Stimulated activated CD4-positive, alpha-beta T cell treated with anti-CD3 and anti-CD28 coated beads, Interleukin-1b, Interleukin-23, amount 100 ng/mL, for 24 hours (primary cell): Measurements from ENCODE around the gene VWA3B.
A peak's percentile ranks its signal among the peaks of the same experiment; 100 is the strongest.
"Not testable (repeated sequence)": the region's sequence is repeated elsewhere in the genome, so short reads cannot be mapped to it uniquely, and the experiment has no call there.

Experiments used
- DNase-seq, 4 experiments: peaks; one replicate each; pipeline ENCODE4 v3.0.0-alpha.2; 2020; ENCODE audit warnings: low read depth in 4 of 4, low spot score in 1 of 4

Gene VWA3B

GRCh38 chr2:98130073-98130472 is 43.1 kb downstream of the VWA3B start:
- not testable (repeated sequence) for DNase-seq

GRCh38 chr2:98134172-98135005 is 47.4 kb downstream of the VWA3B start:
- peak in 2 of 4 experiments; percentile 5 to 30 for DNase-seq

GRCh38 chr2:98137196-98137595 is 50.2 kb downstream of the VWA3B start:
- DNase-seq: no peak

- not testable (repeated sequence) for DNase-seq
Observed at GRCh38 chr2:98138978-98139377, 52.0 kb downstream of the VWA3B start.

- no peak for DNase-seq
Observed at GRCh38 chr2:98140210-98140609, 53.2 kb downstream of the VWA3B start.

- no peak for DNase-seq
Observed at GRCh38 chr2:98142106-98142791, 55.3 kb downstream of the VWA3B start.

GRCh38 chr2:98145070-98145469 is 58.1 kb downstream of the VWA3B start:
- no peak for DNase-seq

- not testable (repeated sequence) for DNase-seq
Observed at GRCh38 chr2:98147900-98148299, 60.9 kb downstream of the VWA3B start.

GRCh38 chr2:98148595-98149332 is 61.8 kb downstream of the VWA3B start:
- DNase-seq: no peak

- DNase-seq: no peak
Observed at GRCh38 chr2:98149333-98149697, 62.3 kb downstream of the VWA3B start.

GRCh38 chr2:98153481-98153880 is 66.5 kb downstream of the VWA3B start:
- DNase-seq: no peak

GRCh38 chr2:98155291-98155690 is 68.3 kb downstream of the VWA3B start:
- no peak for DNase-seq

GRCh38 chr2:98155716-98156115 is 68.7 kb downstream of the VWA3B start:
- DNase-seq: no peak

GRCh38 chr2:98156304-98156703 is 69.3 kb downstream of the VWA3B start:
- no peak for DNase-seq

- DNase-seq: no peak
Observed at GRCh38 chr2:98157557-98157956, 70.6 kb downstream of the VWA3B start.

GRCh38 chr2:98158305-98158704 is 71.3 kb downstream of the VWA3B start:
- no peak for DNase-seq

- DNase-seq: no peak
Observed at GRCh38 chr2:98160554-98160953, 73.6 kb downstream of the VWA3B start.

GRCh38 chr2:98161186-98161585 is 74.2 kb downstream of the VWA3B start:
- no peak for DNase-seq

- DNase-seq: no peak
Observed at GRCh38 chr2:98164256-98164655, 77.3 kb downstream of the VWA3B start.

- DNase-seq: no peak
Observed at GRCh38 chr2:98165516-98166071, 78.6 kb downstream of the VWA3B start.

- DNase-seq: no peak
Observed at GRCh38 chr2:98167916-98168315, 80.9 kb downstream of the VWA3B start.

GRCh38 chr2:98170076-98170475 is 83.1 kb downstream of the VWA3B start:
- DNase-seq: no peak
